Measurements from ENCODE around the gene TGFBR3.

The TGFBR3 gene

DNA sequence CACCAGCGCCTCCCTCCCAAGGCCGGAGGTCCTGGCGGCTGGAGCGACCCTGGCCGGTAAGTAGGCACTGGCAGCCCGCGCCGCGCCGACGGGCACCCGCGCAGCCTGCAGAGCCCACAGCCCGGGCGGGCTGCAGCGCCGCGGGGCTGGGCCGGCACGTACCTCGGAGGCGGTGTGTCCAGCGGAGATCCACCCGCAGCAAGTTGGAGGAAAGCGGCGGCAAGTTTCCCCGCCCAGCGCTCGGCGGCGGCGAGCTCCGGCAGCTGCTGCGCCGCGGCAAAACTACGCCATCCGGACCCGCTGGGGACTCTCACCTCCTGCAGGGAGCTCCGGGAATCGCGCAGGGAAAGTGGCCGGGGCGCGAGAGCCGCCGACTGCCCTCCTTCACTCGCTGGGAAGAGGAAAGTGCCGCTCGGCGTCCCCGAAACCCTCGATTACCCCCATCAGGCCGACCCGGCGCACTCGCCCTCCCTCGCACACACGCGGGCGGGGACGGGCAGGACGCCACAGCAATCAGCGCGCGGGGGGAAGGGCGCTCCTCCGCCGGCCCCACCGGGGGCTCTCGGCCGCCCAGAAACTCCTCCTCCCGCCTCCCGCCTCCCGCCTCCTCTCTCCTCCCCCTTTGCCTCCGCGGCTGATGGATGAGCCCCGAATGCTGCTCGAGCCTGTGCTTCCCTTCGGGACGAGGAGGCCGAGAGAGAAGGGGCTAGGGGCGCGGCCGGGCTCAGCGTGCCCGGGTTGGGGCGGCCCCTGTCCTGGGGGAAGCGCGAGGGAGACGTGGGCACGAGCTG lies at the start of gene TGFBR3:
Gene TGFBR3 (minus strand): TSS at position 436 of the 791 bp plus-strand sequence. CDS start 24,620 bp downstream, outside the sequence.
- peak; percentile 23 to 89 (median 78) for DNase-seq

GRCh38 chr1:91929250-91929649 lies 43.3 kb upstream of the TGFBR3 start:
- peak in 3 of 56 donors; percentile 1 to 4 (median 2) for DNase-seq

- DNase-seq = no peak
Observed at GRCh38 chr1:91928026-91928425, 42.1 kb upstream of the TGFBR3 start.

DNA sequence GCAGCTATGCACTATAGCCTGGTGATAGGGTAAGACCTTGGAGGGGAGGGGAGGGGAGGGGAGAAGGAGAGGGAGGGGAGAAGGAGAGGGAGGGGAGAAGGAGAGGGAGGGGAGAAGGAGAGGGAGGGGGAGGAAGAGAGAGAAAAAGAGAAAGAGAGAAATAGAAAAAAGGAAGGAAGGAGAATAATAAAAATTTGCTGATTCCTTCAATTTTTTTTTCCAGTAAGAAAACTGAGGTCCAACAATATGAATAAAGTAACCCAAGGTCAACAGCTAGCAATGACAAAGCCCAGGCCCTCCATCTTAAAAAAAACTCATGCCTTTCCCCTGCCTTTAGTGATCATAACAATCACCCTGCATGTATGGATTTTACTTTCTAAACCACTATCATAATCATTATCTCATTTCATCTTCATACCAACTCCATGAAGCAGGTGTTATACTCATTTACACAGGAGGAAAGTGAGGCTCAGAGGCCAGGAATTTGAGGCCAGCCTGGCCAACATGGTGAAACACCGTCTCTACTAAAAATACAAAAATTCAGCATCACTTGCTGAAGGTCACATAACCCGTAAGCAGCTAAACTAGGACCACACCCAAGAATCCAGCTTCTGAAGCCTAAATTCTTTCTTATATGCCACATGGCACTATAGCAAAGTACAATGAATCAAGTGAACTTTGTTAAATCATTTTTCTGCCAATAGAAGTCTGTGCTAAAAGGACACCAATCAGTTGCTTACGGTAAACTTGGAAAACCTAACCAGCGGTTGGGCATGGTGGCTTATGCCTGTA lies 39.9 kb upstream of the TGFBR3 start:
- no peak for DNase-seq

DNA sequence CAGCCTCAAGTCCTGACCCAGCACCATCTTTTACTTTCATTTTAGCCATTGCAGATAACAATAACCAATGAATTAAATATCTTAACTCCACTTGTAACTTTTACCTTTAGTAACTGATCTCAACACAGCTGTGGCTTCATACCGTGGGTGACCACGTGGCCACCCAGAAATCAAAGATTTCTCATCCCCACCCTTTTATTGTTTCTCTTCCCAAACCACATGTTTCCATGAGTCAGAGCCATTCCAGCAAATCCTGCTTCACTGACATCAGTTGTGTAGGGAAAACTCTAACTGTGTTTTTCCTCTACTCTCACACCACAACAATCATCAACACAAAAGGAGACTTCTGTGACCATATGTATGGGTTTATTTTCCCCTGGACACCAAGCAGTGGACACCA lies 38.2 kb upstream of the TGFBR3 start:
- no peak for DNase-seq

DNA sequence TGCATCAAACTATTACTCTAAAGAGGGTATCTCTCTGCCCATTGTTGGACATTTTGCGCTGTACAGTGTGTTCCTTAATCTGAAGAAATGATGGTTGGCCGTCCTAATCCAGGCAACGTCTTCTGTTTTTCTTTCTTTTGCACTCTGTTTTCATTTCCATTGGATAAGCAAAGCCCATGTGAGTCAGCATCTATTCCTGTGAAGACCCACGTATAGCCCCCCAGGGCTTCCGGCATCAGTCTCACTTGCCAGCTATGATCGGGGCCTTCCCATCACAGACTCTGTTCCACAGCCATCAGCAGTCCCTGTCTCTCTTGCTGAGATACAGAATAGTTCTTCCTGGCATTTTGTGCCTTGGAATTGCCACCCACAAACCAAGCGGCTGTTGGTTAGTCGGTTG lies 34.0 kb upstream of the TGFBR3 start:
- DNase-seq = no peak

- no peak for DNase-seq
Observed at GRCh38 chr1:91916811-91917460, 31.0 kb upstream of the TGFBR3 start.

GRCh38 chr1:91916046-91916445 lies 30.1 kb upstream of the TGFBR3 start:
- DNase-seq = no peak

GRCh38 chr1:91913018-91913417 lies 27.1 kb upstream of the TGFBR3 start:
- no peak for DNase-seq

GRCh38 chr1:91912266-91912665 lies 26.3 kb upstream of the TGFBR3 start:
- DNase-seq = no peak

- DNase-seq = no peak
Observed at GRCh38 chr1:91901231-91901630, 15.3 kb upstream of the TGFBR3 start.

- DNase-seq = no peak
Observed at GRCh38 chr1:91900562-91900961, 14.6 kb upstream of the TGFBR3 start.

DNA sequence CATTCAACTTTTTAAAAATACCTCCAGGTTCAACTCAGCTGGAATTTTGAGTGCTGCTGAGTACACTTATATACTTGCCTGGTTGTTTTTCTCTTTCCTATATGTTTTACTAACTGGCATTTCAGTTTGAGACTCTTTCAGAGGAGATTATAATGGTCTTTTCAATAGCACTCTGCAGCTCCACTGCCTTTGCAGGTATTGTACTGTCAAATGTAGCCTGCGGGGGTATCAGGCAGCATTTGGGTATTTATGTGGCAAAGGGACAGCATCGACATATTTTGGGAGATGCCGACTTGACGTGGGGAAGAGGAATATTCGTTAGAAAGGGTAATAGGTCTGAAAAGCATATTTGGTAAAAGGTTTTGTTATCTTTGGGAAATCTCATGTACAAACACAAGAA lies 11.1 kb upstream of the TGFBR3 start:
- no peak for DNase-seq

DNA sequence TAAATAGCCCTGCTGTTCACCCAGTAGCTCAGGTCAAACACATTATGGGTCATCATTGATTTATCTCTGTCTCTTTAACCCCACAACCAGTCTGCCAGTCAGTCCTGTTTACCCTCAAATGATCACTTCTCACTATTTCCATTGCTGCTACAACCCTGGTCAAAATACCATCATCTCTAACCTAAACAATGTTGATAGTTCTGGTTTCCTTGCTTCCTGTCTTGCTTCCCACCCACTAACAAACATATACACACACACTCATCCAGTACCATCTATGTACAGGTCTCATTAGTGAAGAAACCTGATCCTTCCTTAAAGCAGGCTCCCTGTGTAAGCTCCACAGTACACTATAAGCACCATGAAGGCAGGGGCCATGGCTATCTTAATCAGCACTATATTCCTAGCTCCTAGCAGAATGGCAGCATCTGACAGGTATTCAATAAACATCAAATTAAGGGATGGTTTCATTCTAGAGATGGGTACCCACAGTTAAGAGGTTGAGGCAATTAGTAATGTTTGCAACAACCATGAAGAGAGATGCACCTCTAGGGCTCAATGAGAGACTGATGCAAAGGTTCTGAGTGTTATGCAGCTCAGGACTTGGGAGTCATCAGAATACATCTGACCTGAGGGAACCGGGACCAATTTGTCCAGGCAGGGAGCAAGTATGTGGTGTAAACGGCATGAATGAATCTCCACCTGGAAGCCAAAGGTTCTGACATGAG lies 10.0 kb upstream of the TGFBR3 start:
- DNase-seq = no peak

DNA sequence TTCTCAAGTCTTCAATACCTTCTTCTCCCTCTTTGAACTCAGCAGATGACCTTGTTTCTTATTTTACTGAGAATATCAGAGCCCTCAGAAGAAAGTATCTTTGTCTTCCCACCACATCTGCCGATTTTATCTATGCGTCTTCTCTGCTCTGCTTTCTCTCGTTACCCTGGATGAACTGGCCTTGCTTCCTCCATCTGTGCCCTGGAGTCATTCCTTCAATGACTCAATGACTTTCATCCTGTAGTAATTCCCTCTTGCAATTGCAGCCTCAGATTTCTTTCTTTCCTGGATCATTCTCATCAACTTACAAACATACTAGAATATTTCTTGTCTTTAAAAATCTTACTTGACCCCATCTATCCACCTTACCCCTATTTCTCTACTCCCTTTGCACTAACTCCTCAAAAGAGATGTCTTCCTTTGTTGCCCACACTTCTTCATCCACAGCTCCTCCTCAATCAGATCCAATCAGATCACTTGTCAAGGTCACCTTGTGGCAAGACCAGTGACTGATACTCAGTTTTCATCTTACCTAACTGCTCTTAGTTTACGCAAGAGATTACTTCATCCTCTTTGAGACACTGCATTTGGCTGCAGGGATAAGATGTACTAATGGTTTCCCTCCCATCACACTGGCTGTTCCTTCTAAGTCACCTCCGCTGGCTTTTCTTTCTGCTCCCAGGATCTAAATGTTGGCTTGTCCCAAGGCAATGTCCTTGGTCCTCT lies 8.2 kb upstream of the TGFBR3 start:
- no peak for DNase-seq

DNA sequence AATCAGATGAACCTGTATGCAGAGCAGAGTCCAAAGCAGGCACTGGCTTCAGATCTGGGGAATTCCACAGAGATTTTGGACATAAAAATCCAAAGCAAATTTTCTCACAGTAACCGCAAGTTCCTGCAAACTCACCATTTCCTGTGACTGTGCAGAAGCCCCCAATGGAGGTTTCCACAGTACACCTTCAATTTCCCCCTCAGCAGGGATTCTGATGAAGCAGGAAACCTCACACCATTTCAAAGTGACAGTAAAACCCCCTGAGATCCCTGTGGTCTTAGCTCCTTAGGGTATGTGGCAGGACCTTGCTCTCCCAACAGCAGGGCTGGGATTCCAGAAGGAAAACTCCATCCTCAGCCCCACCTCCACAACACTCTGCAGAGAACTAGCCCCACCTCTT lies 6.0 kb upstream of the TGFBR3 start:
- DNase-seq = no peak

DNA sequence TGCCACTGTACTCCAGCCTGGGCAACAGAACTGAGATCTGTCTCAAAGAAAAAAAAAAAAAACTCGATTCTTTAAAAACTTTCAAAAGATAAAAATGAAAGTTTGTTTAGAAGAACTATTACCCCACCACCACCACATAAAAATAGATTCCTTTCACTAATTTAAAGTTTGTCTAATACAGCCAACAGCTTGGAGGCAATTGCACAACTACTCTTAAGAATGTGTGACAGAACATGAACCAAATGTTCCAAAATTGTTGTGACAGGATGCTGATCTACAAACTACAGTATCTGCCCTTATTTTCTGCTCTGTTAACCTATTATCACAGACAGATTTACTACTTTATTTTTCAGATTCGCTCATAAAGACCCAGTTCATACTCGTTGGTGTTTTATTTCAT lies 5.5 kb upstream of the TGFBR3 start:
- no peak for DNase-seq

DNA sequence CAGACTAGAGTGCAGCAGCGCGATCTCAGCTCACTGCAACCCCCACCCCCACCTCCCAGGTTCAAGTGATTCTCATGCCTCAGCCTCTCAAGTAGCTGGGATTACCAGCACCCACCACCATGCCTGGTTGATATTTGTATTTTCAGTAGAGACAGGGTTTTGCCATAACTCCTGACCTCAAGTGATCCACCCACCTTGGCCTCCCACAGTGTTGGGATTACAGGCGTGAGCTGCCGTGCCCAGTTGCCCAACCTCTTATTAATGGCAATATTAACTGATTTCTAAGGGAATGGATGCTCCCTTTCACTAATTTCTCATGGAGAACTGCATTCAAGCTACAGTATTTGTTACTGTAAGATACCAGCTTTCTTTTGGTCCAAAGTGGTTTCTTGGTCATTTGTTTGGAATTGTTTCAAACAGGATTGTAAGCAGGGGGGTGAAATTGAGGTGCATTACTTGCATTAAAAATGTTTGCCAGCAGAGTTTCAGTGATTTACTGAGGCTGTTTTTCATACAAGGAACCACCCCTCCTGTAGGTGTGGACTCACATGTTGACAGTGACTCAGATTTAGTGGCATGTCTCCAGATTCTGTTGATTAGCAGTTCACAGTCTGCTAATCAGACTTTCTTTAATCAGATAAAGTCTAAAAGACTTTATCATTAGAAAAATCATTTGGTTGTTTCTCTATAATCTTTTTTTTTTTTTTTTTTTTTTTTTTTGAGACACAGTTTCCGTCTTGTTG lies 3.9 kb upstream of the TGFBR3 start:
- DNase-seq = peak in 1 of 56 donors; percentile 1

DNA sequence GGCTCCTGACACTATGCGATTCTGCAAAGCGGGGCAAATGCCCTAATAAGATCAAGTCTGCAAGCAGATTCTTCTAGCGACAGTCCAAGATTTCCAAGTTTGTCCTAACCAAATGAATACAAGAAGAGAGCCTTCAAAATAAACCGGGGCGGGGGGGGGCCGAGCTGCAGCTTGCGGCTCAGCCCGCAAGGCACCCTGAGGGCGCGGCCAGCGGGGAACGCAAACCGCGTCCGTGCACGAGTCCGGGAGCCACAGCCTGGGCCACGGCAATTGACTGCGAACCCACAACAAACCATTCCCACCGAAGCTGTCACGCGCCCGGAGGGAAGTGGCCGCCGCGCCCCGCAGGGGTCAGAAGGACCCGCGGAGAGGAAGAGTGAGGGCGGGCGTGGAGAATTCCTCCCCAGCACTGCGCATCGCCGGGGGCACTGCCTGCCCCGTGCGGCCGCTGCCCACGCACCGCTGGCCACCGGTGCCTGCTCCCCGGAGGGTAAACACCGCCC lies 687 bp downstream of the TGFBR3 start:
- DNase-seq = peak in 14 of 56 donors; percentile 22 to 53 (median 35)
